ENCODE measurements around the gene COMMD8. TPM values are rescaled to one million over a fixed set of nuclear protein-coding genes. Genes with fewer than 3 reads are reported as not detected.
A peak's percentile ranks its signal among the peaks of the same experiment; 100 is the strongest.

COMMD8 gene
- 17.6 TPM for polyA plus RNA-seq (2013, experiment 1 of 2)
- polyA plus RNA-seq (2013, experiment 2 of 2): 17.2 TPM

DNA sequence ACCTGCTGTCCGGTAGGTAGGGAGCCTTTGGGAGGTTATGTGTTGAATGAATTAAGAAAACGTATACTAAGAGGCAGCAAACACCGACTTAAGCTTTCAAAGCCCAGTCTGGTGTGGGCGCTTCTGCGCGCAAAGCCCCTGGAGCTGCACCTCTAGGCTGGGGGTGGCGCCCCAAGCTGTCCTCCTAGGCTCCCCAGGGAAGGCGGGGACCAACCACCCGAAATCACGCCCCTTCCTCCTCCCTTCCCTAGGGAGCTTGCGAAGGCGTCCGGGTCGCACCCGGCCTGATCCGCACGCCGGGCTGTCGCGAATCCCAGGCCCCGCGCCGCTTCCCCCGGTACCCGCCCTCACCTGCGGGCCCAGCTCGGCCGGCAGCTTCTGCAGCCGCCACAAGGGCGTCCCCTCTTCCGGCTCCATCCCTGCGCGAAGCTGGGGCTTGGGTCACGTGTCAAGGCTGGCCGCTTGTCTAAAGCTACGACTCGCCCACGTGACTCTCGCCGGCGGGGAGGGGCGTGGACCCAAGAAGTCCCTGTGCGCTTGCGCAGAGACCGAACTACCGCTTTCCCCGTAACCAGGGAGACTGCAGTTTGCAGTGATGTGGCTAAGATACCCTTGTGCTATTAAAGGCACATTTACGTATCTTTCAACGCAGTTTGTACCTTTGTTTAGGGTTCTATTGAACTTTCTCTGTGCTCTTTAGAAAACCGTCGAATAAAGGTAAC lies at the start of gene COMMD8:
COMMD8 (minus strand) TSS at position 468 of the 722 bp plus-strand sequence; CDS start at position 417, 51 bp downstream.
- Histone ChIP-seq H2BK120ac (ENCODE audit: low read depth, low read length) (no peak within 1 kb of the TSS), H3K27me3 (ENCODE audit: control insufficient read depth in 3 of 3, insufficient read depth in 3 of 3, low read depth in 1 of 3, low read length in 3 of 3) (peaks cover 0 to 13% (median 0%) of the 10 kb centered on the region in 3 experiments), H3K9me3 (replicated peaks in 1 of 2; ENCODE audit: control insufficient read depth in 2 of 2, insufficient read depth in 1 of 2, low read depth in 1 of 2, low read length in 2 of 2) (no peaks in the 10 kb centered on the region), H3K4me1 (ENCODE audit: control insufficient read depth in 2 of 2, insufficient read depth in 1 of 2, low read depth in 1 of 2, low read length in 2 of 2) (no peaks in the 10 kb centered on the region), H3K36me3 (replicated peaks in 1 of 2; ENCODE audit: control insufficient read depth in 2 of 2, insufficient read depth in 2 of 2, low read length in 2 of 2) (peaks cover 0 to 17% of the 10 kb centered on the region in 2 donors), H3K4ac (ENCODE audit: low read length) (no peak within 1 kb of the TSS), H2BK12ac (ENCODE audit: low read length) (no peak within 1 kb of the TSS), H2BK5ac (ENCODE audit: low read length) (no peak within 1 kb of the TSS), H2AFZ (ENCODE audit: low read length) (peak within 1 kb of the TSS; percentile 98), H3K79me1 (ENCODE audit: low read depth, low read length) (no peaks in the 10 kb centered on the region), H3K14ac (ENCODE audit: low read length) (peak within 1 kb of the TSS; percentile 25), H4K91ac (ENCODE audit: low read depth, low read length, poor library complexity) (no peak within 1 kb of the TSS), H2AK5ac (ENCODE audit: low read depth, low read length) (no peak within 1 kb of the TSS), H3K23ac (ENCODE audit: low read depth, low read length, poor library complexity) (peak within 1 kb of the TSS; percentile 58), H3K9ac (ENCODE audit: low read depth, low read length, poor library complexity) (peak within 1 kb of the TSS; percentile 86), H4K8ac (ENCODE audit: low read depth, low read length) (no peak within 1 kb of the TSS), H3K27ac (replicated peaks; ENCODE audit: low read length) (peak within 1 kb of the TSS; percentile 67), H2BK15ac (ENCODE audit: low read length) (no peak within 1 kb of the TSS), H3K18ac (ENCODE audit: low read length) (peak within 1 kb of the TSS; percentile 89), H3K4me3 (ENCODE audit: low read length in 2 of 2) (peak within 1 kb of the TSS; percentile 77 to 97), H3K4me2 (ENCODE audit: insufficient read depth, low read length, poor library complexity, severe bottlenecking) (peak within 1 kb of the TSS; percentile 68)
- peak; percentile 92 for DNase-seq (ENCODE audit: low spot score)
- no CpG with 5 or more reads among the region's 51 CpGs for WGBS, 2 donors (ENCODE audit: extremely low coverage in 2 of 2, insufficient read length in 2 of 2, insufficient replicate concordance in 1 of 2)

GRCh38 chr4:47510506-47511143 lies 47.1 kb upstream of the COMMD8 start:
- Histone ChIP-seq H2BK12ac (ENCODE audit: low read length) (no peak overlapping the region), H3K4me3 (ENCODE audit: low read length in 2 of 2) (no peak overlapping the region), H3K4me2 (ENCODE audit: insufficient read depth, low read length, poor library complexity, severe bottlenecking) (no peak overlapping the region), H3K27ac (replicated peaks; ENCODE audit: low read length) (no peak overlapping the region), H3K27me3 (ENCODE audit: control insufficient read depth in 3 of 3, insufficient read depth in 3 of 3, low read depth in 1 of 3, low read length in 3 of 3) (no peaks in the 10 kb centered on the region), H4K91ac (ENCODE audit: low read depth, low read length, poor library complexity) (no peak overlapping the region), H3K14ac (ENCODE audit: low read length) (no peak overlapping the region), H3K9me3 (replicated peaks in 1 of 2; ENCODE audit: control insufficient read depth in 2 of 2, insufficient read depth in 1 of 2, low read depth in 1 of 2, low read length in 2 of 2) (no peaks in the 10 kb centered on the region), H2AK5ac (ENCODE audit: low read depth, low read length) (no peak overlapping the region), H3K4me1 (ENCODE audit: control insufficient read depth in 2 of 2, insufficient read depth in 1 of 2, low read depth in 1 of 2, low read length in 2 of 2) (peaks cover 0 to 15% of the 10 kb centered on the region in 2 donors), H3K36me3 (replicated peaks in 1 of 2; ENCODE audit: control insufficient read depth in 2 of 2, insufficient read depth in 2 of 2, low read length in 2 of 2) (no peaks in the 10 kb centered on the region), H3K18ac (ENCODE audit: low read length) (no peak overlapping the region), H4K8ac (ENCODE audit: low read depth, low read length) (no peak overlapping the region), H2BK120ac (ENCODE audit: low read depth, low read length) (no peak overlapping the region), H3K79me1 (ENCODE audit: low read depth, low read length) (no peaks in the 10 kb centered on the region), H2BK5ac (ENCODE audit: low read length) (no peak overlapping the region), H3K4ac (ENCODE audit: low read length) (no peak overlapping the region), H3K23ac (ENCODE audit: low read depth, low read length, poor library complexity) (no peak overlapping the region), H3K9ac (ENCODE audit: low read depth, low read length, poor library complexity) (no peak overlapping the region), H2BK15ac (ENCODE audit: low read length) (no peak overlapping the region), H2AFZ (ENCODE audit: low read length) (no peak overlapping the region)
- DNase-seq (ENCODE audit: low spot score): no peak
- no CpG with 5 or more reads among the region's 2 CpGs for WGBS, 2 donors (ENCODE audit: extremely low coverage in 2 of 2, insufficient read length in 2 of 2, insufficient replicate concordance in 1 of 2)

- no peak overlapping the region for H3K4me3 ChIP-seq (ENCODE audit: low read length in 2 of 2)
- H3K18ac ChIP-seq (ENCODE audit: low read length): no peak overlapping the region
- H3K27ac ChIP-seq (replicated peaks; ENCODE audit: low read length): no peak overlapping the region
- DNase-seq (ENCODE audit: low spot score): no peak
- no peak overlapping the region for H2BK5ac ChIP-seq (ENCODE audit: low read length)
- H3K4me2 ChIP-seq (ENCODE audit: insufficient read depth, low read length, poor library complexity, severe bottlenecking): no peak overlapping the region
- H3K79me1 ChIP-seq (ENCODE audit: low read depth, low read length): no peaks in the 10 kb centered on the region
- H3K14ac ChIP-seq (ENCODE audit: low read length): no peak overlapping the region
- H3K4me1 ChIP-seq (ENCODE audit: control insufficient read depth in 2 of 2, insufficient read depth in 1 of 2, low read depth in 1 of 2, low read length in 2 of 2): peaks cover 0 to 5% of the 10 kb centered on the region in 2 donors
- no peak overlapping the region for H2AK5ac ChIP-seq (ENCODE audit: low read depth, low read length)
- no CpG with 5 or more reads among the region's 3 CpGs for WGBS, 2 donors (ENCODE audit: extremely low coverage in 2 of 2, insufficient read length in 2 of 2, insufficient replicate concordance in 1 of 2)
- H2BK15ac ChIP-seq (ENCODE audit: low read length): no peak overlapping the region
- no peak overlapping the region for H3K4ac ChIP-seq (ENCODE audit: low read length)
- no peak overlapping the region for H3K9ac ChIP-seq (ENCODE audit: low read depth, low read length, poor library complexity)
- H3K27me3 ChIP-seq (ENCODE audit: control insufficient read depth in 3 of 3, insufficient read depth in 3 of 3, low read depth in 1 of 3, low read length in 3 of 3): no peaks in the 10 kb centered on the region
- no peak overlapping the region for H2AFZ ChIP-seq (ENCODE audit: low read length)
- H3K9me3 ChIP-seq (replicated peaks in 1 of 2; ENCODE audit: control insufficient read depth in 2 of 2, insufficient read depth in 1 of 2, low read depth in 1 of 2, low read length in 2 of 2): no peaks in the 10 kb centered on the region
- no peak overlapping the region for H2BK12ac ChIP-seq (ENCODE audit: low read length)
- H3K23ac ChIP-seq (ENCODE audit: low read depth, low read length, poor library complexity): no peak overlapping the region
- no peak overlapping the region for H4K8ac ChIP-seq (ENCODE audit: low read depth, low read length)
- no peaks in the 10 kb centered on the region for H3K36me3 ChIP-seq (replicated peaks in 1 of 2; ENCODE audit: control insufficient read depth in 2 of 2, insufficient read depth in 2 of 2, low read length in 2 of 2)
- H4K91ac ChIP-seq (ENCODE audit: low read depth, low read length, poor library complexity): no peak overlapping the region
- no peak overlapping the region for H2BK120ac ChIP-seq (ENCODE audit: low read depth, low read length)
Measured at GRCh38 chr4:47505666-47506065, 42.2 kb upstream of the COMMD8 start.

GRCh38 chr4:47505147-47505546 lies 41.6 kb upstream of the COMMD8 start:
- Histone ChIP-seq H4K91ac (ENCODE audit: low read depth, low read length, poor library complexity) (no peak overlapping the region), H3K79me1 (ENCODE audit: low read depth, low read length) (no peaks in the 10 kb centered on the region), H3K36me3 (replicated peaks in 1 of 2; ENCODE audit: control insufficient read depth in 2 of 2, insufficient read depth in 2 of 2, low read length in 2 of 2) (no peaks in the 10 kb centered on the region), H3K4me2 (ENCODE audit: insufficient read depth, low read length, poor library complexity, severe bottlenecking) (no peak overlapping the region), H3K4me3 (ENCODE audit: low read length in 2 of 2) (no peak overlapping the region), H2BK15ac (ENCODE audit: low read length) (no peak overlapping the region), H3K27me3 (ENCODE audit: control insufficient read depth in 3 of 3, insufficient read depth in 3 of 3, low read depth in 1 of 3, low read length in 3 of 3) (no peaks in the 10 kb centered on the region), H3K23ac (ENCODE audit: low read depth, low read length, poor library complexity) (no peak overlapping the region), H3K18ac (ENCODE audit: low read length) (no peak overlapping the region), H3K9ac (ENCODE audit: low read depth, low read length, poor library complexity) (no peak overlapping the region), H2BK5ac (ENCODE audit: low read length) (no peak overlapping the region), H4K8ac (ENCODE audit: low read depth, low read length) (peak overlapping the region; percentile 23), H2BK120ac (ENCODE audit: low read depth, low read length) (no peak overlapping the region), H3K9me3 (replicated peaks in 1 of 2; ENCODE audit: control insufficient read depth in 2 of 2, insufficient read depth in 1 of 2, low read depth in 1 of 2, low read length in 2 of 2) (no peaks in the 10 kb centered on the region), H2AFZ (ENCODE audit: low read length) (no peak overlapping the region), H3K27ac (replicated peaks; ENCODE audit: low read length) (no peak overlapping the region), H2AK5ac (ENCODE audit: low read depth, low read length) (no peak overlapping the region), H3K4ac (ENCODE audit: low read length) (no peak overlapping the region), H2BK12ac (ENCODE audit: low read length) (no peak overlapping the region), H3K4me1 (ENCODE audit: control insufficient read depth in 2 of 2, insufficient read depth in 1 of 2, low read depth in 1 of 2, low read length in 2 of 2) (peaks cover 0 to 2% of the 10 kb centered on the region in 2 donors), H3K14ac (ENCODE audit: low read length) (no peak overlapping the region)
- no peak for DNase-seq (ENCODE audit: low spot score)
- WGBS, 2 donors (ENCODE audit: extremely low coverage in 2 of 2, insufficient read length in 2 of 2, insufficient replicate concordance in 1 of 2): no CpG with 5 or more reads among the region's 3 CpGs

Measured in neuronal stem cell (in vitro differentiated cells).